GM18868 (cell line): ENCODE results near the gene NDUFV3.
"Not testable (repeated sequence)": the region's sequence is repeated elsewhere in the genome, so short reads cannot be mapped to it uniquely, and the experiment has no call there.

Experiments used
- ATAC-seq: cut with Tn5 transposase; IDR thresholded peaks from one replicate; pipeline ENCODE4 v1.9.1; 2021; ENCODE audit warnings: mild to moderate bottlenecking, moderate library complexity; ENCODE audit not compliant: unreplicated experiment

NDUFV3 gene

DNA sequence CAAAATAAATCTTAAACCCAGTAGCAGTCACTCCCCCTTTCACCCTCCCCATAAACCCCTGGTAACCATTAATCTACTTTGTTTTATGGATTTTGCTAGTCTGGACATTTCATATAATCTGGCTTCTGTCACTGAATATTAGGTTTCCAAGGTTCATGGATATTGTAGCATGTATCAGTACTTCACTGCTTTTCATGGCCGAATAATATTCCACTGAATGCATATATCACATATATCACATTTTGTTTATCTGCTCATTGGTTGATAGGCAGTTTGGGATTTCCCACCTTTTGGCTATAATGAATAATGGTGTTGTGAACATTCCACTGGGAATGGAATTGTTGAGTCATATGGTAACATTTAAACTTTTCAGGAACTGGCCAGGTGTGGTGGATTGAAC lies 9.2 kb upstream of the NDUFV3 start:
- ATAC-seq: no peak

DNA sequence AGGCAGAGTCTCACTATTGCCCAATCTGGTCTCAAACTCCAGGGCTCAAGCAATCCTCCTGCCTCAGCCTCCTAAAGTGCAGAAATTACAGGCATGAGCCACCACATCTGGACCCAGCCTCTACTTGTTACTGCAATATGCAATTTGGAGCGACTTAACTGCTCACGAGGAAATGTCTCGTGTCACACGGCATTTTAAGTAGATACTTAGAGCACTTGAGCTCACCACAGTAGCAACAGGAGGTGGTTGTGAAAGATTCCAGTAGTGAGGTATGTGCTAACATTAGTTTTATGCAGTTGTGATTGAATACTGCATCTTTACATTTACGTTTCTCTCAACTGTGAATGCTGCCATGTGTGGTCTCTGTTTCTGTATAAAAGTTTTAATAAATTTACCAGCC lies 5.8 kb upstream of the NDUFV3 start:
- ATAC-seq: no peak

DNA sequence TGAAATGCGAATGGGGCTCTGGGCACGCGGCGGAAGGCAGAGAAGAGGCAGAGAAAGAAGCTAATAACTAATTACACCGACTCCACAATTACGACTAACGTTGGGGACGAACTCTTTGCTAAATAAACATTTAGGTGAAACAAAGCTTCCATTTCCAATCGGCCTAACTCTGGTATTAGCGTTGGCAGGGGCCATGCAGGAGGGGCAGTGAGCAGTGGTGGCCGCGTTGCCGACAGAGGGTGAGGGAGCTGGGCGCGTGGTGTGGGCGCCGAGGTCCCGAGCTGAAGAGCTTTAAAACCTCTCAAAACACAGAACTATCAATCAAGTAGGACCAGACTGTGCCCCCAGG lies 553 bp upstream of the NDUFV3 start:
- no peak for ATAC-seq

DNA sequence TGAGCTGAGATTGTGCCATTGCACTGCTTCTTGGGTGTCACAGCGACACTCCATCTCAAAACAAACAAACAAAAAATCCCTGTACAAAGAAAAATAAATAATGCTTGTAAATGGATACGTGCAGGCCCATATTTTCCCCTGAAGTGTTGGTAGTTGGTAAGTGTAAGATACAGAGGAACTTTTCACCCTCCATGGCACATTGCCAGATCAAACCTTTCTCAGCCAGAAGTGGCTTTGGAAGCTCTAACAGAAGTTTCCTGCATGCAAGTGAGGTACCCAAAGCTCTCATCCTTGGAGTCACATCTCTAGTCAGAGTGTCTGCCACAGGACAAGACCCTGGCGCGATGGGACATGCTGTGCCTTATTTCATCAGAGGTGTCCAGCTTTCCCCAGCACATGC lies 7.3 kb downstream of the NDUFV3 start:
- ATAC-seq: no peak

DNA sequence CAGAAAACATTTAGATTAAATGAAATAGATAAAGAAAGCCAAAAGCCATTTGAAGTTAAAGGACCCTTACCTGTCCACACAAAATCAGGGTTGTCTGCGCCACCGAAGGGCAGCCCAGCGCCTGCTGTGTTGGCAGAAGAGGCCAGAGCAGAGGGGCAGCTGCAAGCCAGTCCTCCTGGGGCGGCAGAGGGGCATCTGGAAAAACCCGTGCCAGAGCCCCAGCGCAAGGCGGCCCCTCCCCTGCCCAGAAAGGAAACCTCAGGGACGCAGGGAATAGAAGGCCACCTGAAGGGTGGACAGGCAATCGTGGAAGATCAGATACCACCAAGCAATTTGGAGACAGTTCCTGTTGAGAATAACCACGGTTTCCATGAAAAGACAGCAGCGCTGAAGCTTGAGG lies 10.7 kb downstream of the NDUFV3 start:
- ATAC-seq: no peak

DNA sequence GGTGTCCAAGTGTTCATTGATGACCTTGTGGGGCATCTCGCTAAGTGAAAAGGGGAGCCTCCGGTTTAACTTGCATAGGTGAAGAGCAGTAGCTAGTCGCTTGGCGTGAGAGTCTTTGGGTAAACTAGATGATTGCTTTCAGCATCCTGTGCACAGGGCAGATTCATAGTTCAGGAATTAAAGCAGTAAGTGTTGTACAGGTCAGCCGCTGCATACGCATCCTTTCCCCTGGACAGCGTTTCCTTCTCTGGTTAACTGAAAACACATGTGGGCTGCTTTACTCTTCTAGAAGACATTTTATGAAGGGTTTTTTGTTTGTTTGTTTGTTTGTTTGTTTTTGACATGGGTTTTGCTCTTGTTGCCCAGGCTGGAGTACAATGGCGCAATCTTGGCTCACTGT lies 12.1 kb downstream of the NDUFV3 start:
- ATAC-seq: no peak

DNA sequence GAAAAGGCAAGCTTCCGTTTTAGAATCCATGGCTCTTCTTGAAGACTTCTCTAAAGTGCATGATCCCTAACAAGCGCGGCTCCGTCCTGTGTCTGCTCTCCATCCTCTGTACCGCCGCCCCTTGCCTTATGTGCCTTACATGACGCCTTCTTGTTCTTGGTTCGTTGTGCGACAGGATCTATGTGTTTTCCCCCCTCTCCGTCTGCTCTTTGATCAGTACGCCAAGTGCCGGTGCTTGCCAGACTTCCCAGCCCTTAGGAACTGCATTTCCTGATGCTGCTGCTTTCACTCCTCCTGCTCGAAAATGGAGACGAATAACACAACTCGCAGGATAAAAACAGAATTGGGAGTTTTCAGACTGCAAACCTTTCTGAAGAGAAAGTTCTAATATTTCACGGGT lies 13.1 kb downstream of the NDUFV3 start:
- no peak for ATAC-seq

DNA sequence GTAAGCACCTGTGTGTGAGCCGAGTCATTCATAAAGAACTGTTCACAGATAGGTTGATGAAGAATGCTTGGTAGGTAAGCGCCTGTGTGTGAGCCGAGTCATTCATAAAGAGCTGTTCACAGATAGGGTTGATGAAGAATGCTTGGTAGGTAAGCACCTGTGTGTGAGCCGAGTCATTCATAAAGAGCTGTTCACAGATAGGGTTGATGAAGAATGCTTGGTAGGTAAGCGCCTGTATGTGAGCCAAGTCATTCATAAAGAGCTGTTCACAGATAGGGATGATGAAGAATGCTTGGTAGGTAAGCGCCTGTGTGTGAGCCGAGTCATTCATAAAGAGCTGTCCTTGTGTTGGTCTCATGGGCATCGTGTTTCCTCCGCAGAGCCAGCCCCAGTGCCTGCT lies 15.4 kb downstream of the NDUFV3 start:
- ATAC-seq: not testable (repeated sequence)

DNA sequence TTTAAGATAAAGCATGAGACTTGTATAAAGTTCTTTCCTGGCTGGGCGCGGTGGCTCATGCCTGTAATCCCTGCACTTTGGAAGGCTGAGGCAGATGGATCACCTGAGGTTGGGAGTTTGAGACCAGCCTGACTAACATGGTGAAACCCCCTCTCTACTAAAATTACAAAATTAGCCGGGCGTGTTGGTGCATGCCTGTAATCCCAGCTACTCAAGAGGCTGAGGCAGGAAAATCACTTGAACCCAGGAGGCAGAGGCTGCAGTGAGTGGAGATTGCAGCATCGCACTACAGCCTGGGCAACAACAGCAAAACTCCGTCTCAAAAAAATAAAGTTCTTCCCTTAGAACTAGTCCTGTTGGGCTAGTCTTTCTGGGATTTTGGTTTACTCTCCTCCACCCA lies 18.8 kb downstream of the NDUFV3 start:
- not testable (repeated sequence) for ATAC-seq

DNA sequence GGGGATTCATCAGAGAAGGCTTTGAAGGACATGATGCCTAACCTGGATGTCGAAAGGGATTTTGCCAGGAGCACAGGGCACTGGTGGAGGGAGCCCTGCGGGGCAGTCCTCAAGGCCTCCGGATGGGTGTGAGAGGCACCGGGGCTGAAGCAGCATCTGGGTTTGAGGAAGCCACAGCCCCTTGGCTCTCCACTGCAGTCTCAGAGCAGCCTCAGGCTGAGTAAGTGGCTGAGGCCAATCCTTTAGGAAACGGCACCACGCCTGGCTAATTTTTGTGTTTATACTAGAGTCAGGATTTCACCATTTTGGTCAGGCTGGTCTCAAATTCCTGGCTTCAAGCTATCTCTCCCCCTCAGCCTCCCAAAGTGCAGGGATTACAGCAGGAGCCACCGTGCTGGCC lies 20.4 kb downstream of the NDUFV3 start:
- no peak for ATAC-seq

DNA sequence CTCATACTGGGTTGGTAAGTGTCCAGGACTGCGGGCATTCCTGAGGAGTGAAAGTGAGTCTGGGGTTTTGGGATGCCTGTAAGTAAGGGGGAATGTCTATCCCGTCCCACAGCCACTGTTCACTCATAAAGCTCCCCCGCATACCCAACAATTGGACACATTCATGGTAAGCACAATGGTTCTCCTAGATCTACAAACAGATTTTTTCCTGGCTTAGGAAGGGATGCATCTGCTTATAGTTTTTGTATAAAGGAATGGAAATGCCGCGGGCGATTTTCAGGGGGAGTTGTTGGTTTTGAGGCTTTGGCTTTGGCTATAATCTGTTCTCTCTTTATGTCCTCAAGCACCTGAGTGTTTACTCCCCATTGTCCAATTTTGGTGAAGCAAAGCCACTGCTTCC lies 25.2 kb downstream of the NDUFV3 start:
- no peak for ATAC-seq

DNA sequence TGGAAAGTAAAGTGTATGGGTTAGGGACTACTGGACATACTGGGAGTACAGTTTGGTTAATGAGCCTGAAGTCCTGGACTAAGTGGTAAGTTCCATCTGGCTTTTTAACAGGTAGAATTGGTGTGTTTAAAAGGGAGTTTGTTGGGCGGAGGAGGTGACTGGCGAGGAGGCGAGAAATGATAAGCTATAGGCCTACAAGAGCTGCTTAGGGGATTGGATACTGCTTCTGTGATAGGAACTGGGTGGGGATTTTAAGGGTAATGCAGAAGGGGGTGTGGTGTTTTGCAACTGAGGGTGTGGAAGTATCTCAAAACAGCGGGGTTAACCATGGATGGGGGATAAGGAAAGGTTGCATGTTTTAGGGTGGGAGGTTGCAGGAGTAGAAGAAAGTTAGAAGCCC lies 28.8 kb downstream of the NDUFV3 start:
- ATAC-seq: no peak

DNA sequence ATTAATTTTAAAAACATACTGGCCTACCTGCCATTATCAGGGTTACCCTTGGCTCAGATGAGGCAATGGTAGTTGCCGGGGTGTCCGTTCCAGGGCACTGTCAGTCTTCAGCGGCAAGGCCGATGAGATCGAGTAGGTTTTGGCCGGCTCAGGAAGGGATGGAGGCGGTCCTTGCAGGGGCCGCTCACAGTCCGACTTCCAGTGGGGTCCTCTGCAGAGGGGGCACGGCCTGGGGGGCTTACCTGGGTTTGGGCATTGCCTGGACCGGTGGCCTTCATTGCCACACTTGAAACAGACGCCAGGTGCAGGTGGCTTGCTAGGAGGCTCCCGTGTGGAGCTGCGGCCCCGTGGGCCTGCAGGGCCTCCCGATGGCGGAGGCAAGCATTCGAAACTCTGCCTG lies 29.8 kb downstream of the NDUFV3 start:
- no peak for ATAC-seq

DNA sequence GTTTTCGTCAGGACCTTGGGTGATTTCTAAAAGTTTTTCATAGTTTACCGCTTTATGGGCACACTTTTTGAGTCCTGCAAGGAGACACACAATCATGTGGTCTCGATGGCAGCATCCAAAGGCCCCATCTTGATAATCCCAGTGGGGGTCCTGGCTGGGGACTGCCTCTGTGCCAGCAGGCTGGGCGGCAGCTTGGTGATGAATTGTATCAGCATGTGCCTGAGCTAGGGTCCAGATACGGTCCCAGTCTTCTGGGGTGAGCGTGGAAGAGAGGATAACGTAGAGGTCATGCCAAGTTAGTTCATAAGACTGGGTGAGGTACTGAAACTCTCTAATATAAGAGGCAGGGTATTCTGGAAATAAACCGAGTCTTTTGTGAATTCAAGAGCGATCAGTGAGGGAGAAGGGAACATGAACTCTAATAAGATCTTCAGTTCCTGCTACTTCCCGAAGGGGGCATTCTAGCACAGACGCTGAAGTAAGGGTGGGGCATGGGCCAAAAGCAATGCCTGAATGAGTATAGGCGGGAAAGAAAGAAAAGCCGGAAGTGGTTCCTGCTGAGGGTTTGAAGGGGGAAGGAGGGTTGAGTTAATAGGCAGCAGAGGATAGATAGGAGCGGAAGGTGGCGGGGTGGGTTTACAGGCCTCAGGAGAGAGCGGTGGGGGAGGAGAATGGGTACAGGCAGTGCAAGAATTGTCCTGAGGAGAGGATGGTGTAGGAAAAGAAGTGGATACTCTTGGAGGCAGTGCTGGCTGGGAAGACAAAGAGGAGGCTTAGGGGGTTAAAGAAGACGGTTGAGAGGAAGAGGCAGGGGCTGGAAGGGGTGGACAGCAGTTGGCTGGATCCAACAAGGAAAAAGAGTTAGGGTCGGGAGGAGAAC lies 30.7 kb downstream of the NDUFV3 start:
- ATAC-seq: no peak

DNA sequence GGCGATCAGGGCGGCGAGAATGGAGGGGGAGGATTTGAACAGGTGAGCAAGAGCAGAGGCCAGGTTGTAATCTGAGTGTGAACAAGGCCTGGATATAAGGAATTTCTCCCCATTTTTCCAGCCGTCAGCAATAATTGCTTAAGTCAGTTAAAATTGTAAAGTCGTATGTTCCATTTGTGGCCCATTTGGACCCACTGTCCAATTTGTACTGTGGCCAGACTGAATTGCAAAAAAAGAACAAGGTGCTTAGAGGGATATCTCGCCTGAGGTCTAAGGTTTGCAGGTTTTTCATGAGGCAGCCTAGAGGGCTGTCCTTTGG lies 31.3 kb downstream of the NDUFV3 start:
- ATAC-seq: no peak

DNA sequence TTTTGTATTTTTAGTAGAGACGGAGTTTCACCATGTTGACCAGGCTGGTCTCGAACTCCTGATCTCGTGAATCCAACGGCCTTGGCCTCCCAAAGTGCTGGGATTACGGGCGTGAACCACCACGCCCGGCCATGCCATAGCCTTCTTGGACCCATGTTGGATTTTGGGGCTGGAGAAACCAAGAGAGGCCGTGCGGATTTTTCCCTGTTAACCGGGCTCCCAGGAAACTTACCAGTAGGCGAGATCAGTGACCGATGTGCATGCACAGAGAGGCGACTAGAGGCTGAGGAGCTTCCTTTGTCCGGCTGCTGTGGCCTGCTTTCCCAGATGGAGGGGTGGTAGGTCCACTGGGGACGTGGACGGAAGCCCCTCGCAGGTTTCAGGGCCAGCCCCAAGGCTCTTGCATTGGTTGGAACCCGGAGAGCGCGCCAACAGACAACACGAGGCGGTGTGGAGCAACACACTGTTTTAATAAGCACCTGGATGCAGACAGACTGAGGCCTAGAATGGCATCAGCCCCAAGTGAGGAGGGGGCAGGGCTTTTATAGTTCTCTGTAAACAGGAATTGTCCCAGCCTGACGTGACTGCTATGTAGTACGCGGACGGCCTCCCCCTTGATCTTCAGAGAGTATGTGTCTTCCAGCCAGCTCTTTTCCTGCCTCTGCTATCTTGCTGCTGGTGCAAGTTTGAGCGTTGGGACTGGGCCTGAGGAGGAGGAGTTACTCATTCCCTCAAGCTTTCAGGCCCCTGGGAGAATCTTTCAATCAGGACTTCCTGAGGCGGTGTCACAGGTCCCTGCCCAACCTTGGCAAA lies 32.2 kb downstream of the NDUFV3 start, which contains the start of gene ERVH48-1:
Gene ERVH48-1 (minus strand): TSS at position 517 of the 813 bp plus-strand sequence. CDS start 6,624 bp downstream, outside the sequence.
- ATAC-seq: no peak

DNA sequence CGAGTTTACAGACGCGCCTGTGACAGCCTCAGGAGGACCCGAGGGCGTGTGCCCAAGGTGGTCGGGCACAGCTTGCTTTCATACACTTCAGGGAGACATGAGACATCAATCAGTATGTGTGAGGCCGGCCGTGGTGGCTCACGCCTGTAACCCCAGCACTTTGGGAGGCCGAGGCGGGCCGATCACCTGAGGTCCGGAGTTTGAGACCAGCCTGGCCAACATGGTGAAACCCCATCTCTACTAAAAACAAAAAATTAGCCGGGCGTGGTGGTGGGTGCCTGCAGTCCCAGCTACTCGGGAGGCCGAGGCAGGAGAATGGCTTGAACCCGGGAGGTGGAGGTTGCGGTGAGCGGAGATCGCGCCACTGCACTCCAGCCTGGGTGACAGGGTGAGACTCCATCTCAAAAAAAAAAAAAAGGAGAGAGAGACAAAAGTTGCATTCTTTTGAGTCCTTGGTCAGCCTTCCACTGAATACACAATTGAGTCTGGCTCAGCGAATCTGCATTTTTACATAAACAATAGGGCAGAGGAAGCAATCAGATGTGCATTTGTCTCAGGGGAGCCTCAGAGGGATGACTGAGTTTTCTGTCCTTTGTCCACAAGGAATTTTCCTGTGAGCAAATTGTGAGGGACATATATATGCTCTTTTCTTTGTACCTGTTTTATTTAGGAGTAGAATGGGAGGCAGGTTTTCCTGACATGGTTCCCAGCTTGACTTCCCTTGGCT lies 34.5 kb downstream of the NDUFV3 start:
- ATAC-seq: not testable (repeated sequence)

DNA sequence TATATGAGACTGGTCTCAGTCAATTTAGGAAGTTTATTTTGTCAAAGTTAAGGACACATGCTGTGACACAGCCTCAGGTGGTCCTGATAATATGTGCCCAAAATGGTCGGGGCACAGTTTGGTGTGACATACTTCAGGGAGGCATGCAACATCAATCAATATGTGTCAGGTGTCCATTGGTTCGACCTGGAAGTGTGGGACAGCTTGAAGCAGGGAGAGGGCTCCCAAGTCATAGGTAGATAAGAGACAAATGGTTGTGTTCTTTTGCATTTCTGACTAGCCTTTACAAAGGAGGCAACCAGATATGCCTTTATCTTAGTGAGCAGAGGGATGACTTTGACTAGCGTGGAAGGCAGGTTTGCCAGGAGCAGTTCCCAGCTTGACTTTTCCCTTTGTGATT lies 36.9 kb downstream of the NDUFV3 start:
- ATAC-seq: no peak

DNA sequence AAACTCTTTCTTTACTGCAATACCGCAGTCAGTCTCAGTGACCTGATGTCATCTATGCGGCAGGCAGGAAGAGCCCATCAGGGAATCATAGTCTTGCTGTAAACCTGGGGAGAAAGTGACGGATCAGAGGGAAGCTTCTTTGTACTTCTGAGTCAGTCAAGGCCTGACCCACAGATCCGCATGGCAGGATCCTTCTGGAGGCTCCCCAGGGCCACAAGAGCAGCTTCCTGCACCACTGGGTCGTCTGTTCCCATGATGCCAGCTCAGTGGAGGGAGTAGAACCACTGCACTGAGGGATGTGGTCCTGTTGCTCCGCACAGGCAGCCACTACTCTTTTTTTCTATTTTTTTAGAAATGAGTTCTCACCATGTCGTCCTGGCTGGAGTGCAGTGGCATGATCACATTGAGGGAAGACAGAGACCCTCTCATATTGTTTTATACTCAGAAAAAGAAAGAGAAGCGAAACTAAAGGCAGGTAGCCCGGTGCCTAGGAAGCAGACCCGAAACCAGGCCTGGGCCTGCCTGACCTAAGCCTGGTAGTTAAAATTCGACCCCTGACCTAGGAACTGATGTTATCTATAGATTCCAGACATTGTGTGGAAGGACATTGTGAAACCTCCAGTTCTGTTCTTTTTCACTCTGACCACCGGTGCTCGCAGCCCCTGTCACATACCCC lies 38.6 kb downstream of the NDUFV3 start:
- ATAC-seq: no peak

DNA sequence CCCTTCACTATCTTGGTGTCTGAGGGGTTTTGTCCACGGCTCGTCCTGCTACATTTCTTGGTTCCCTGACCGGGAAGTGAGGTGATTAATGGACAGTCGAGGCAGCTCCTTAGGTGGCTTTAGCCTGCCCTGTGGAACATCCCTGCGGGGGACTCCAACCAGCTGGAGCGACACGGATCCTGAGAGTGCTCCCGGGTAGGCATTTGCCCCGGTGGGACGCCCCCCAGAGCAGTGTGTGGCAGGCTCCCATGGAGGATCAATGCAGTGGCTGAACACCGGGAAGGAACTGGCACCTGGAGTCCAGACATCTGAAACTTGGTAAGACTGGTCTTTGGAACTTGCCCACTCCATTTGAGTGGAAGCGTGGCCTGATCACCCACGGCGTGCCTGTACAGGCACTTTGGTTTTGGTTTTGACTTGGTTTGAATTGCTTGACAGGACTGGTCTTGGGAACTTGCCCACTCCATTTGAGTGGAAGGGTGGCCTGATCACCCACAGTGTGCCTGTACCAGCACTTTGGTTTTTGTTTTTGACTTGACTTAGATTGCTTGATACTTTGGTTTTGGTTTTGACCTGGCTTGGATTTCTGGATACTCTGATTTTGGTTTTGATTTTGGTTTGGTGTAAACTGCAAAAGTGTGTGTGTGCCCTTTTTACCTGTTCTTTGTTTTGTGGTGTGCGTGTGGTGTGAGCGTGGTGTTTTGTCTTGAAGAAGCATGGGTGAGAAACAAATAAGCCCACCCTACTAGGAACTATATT lies 39.4 kb downstream of the NDUFV3 start:
- not testable (repeated sequence) for ATAC-seq
